HG03175 (cell line): ENCODE measurements around the gene FBXO2.

ENCODE experiments used
- ATAC-seq: cut with Tn5 transposase; IDR thresholded peaks from one replicate; pipeline ENCODE4 v1.9.1; 2021; ENCODE audit warnings: mild to moderate bottlenecking, moderate library complexity; ENCODE audit not compliant: unreplicated experiment

FBXO2 gene, protein sequence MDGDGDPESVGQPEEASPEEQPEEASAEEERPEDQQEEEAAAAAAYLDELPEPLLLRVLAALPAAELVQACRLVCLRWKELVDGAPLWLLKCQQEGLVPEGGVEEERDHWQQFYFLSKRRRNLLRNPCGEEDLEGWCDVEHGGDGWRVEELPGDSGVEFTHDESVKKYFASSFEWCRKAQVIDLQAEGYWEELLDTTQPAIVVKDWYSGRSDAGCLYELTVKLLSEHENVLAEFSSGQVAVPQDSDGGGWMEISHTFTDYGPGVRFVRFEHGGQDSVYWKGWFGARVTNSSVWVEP

GRCh38 chr1:11654137-11654938 is at the start of gene FBXO2, which contains the start of gene FBXO44:
Gene FBXO2 (minus strand): TSS chr1:11654429. CDS start chr1:11654340, 89 bp downstream.
Gene FBXO44 (plus strand): TSS chr1:11654877. CDS start chr1:11655836, 959 bp downstream.
- ATAC-seq, result peak; percentile 73

DNA sequence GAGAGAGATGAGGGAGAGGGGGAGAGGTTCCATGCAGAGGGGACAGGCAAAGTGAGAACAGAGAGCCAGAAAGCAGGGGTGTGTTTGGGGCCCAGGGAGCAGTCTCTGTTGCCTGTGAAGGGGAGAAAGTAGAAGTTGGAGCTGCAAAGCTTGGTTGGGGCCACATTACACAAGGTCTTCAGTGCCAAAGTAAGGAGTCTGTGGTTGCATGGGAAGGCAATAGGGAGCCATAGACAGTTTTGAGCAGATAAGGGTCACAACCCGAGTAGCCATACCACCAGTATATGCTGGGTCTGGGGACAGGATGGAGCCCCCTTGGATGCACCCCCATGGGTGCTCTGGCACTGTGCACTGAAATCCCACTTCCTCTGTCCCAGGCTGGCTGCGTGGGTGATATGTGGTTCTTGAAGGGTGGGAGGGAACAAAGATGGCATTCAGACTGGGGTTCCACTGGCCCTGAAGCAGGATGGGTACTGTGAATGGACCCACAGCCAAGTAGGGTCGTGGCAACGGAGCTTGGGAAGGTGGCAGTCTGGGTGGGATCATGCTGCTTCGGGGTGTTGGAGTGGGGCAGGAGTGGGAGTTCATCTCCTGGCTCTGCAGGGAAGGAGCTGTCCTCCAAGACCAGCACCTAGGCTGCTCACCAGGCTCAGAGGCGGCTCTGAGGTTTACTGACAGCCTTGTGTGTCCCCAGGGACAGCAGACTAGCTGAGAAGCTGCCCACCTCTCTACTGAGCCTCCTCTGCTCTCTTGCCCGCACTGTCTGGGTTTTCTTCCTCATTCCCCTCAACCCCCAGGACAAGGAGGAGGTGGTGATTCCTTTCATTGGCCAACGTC is 49.3 kb upstream of the FBXO2 start:
- ATAC-seq, result no peak

GRCh38 chr1:11701981-11702803 is 48.0 kb upstream of the FBXO2 start:
- ATAC-seq, result no peak

GRCh38 chr1:11701551-11701961 is 47.3 kb upstream of the FBXO2 start:
- ATAC-seq, result no peak

GRCh38 chr1:11700601-11701467 is 46.6 kb upstream of the FBXO2 start:
- ATAC-seq, result no peak

- ATAC-seq, result no peak
Measured at GRCh38 chr1:11697893-11698210, 43.6 kb upstream of the FBXO2 start.

- no peak for ATAC-seq
Measured at GRCh38 chr1:11697188-11697892, 43.1 kb upstream of the FBXO2 start.

DNA sequence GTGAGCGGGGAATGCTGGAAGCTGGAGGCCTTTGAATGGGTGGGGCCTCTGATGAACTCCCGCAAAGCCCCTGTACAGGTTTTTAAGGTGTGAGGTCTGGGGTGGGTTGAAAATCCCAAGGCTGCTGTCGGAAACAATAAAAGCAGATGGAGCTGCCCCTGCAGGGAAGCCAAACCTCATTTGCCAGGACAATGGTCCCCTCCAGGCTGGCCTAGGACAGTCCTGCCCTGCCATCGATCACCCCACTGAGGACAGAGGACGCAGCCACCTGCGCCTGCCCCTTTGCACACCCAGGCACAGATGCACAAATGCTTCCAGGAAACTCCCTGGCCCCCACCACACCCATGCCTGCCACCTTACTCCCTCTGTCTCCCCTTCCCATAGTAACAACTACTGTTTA is 41.6 kb upstream of the FBXO2 start:
- no peak for ATAC-seq

DNA sequence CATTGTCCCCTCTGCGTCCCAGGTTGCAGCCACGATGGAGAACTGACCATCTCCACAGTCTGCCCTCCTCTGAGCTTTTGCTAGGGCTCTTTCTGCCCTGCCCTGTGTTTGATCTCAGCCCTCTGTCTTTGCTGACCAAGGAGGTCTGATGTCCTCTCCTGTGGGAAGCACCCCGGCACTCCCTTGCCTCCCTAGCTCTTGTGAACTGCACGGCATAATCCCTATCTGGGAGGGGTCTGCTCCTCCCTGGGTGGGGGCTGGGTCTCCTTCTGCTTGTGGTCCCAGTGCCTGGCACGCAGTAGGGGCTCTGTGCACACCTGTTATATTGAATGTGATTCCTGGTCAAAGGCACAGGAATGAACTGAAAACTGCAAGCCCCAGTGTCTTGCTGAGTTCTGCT is 39.7 kb upstream of the FBXO2 start:
- no peak for ATAC-seq

DNA sequence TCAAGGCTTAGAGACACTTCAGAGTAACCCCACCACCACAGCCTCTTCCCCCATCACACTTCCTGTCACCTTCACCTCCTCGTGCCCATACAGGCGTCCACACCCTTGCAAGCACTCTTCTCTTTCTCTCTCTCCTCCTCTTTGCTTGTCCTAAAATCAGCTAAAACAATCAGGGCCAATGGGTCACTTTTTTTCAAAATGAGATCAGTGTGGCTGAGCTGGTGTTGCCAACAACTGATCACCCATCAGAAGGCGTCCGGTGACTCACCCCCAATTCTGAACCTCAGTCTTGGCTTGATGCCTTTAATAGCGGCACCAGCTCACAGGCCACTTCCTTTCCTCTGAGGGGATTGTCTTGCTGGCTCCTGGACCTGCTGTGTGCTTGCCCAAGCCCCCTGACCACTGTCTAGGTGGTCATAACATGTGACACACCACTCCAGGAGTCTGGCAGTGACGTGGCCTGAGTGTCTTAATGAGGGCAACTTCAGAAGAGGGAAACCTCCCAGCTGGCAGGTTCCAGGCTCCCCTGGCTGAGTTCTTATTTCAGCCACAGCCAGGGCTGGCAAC is 38.9 kb upstream of the FBXO2 start:
- no peak for ATAC-seq

DNA sequence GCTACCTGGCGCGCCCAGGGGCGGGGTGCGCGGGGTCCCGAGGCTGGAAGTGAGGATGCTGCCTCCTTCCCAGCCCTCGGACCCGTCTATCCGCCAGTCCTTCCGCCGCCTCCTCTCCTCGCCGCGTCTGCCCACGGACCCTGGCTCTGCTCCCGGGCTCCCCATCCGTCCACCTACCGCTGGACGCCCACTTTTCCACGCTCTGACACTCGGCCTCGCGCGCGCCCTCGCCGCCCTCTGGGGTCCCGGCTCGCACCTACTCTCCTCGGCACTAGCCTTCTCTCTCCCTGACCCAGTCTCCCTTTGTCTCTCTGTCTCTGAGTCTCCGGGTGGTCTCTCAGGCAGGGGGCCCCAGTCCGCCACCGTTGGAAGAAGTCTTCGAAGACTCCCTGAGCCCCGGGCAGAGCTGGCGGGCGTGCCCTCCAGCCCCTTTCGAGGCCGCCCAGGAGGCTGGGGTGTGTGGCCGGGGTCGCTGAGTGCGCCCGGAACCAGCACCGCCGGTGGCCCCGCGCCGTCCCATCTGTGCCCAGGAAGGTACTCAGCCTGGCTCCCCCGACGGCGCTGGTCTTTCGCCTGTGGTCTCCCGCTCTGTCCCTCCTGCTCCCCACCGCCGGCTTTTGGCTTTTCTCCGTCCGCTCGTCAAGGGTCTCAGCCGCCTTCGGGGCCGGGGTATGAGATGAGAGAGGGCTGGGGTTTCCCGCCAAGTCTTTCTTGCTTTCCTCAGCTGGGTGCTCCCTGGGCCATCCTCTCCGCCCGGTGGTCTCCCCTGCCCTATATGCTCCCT is 37.9 kb upstream of the FBXO2 start:
- no peak for ATAC-seq

DNA sequence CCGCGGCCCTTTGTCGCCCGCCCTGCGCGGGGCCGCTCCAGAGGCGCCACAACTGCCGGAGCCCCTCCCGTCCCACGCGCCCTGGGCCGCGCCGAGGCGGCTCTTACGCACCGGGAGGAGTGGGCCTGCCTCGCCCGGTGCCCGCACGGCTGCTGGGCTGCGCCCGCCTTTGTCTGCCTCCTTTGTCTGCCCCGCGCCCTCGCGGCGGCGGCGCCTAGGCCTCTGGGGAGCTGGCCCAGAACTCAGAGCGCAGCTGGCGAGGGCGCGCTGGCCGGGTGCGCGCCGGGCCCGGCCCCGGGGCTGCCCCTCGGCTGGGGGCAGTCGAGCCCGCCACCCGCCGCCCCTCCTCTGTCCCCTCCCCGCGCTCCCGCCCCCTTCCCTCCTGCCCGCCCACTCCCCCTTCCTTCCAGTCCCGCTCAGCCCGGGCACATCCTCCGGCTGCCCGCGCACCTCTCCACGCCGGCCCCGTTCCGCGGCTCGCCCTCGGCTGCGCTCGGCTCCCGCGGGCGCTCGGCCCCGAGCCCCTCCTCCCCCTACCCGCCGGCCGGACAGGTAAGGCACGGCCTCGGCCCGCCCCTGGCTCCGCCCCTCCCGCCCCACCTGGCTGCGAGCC is 37.2 kb upstream of the FBXO2 start, which contains the start of gene DRAXIN:
Gene DRAXIN, plus strand, starts transcription at position 409 of the 613 bp plus-strand sequence. CDS start 14,549 bp downstream, outside the sequence.
- ATAC-seq, result no peak

DNA sequence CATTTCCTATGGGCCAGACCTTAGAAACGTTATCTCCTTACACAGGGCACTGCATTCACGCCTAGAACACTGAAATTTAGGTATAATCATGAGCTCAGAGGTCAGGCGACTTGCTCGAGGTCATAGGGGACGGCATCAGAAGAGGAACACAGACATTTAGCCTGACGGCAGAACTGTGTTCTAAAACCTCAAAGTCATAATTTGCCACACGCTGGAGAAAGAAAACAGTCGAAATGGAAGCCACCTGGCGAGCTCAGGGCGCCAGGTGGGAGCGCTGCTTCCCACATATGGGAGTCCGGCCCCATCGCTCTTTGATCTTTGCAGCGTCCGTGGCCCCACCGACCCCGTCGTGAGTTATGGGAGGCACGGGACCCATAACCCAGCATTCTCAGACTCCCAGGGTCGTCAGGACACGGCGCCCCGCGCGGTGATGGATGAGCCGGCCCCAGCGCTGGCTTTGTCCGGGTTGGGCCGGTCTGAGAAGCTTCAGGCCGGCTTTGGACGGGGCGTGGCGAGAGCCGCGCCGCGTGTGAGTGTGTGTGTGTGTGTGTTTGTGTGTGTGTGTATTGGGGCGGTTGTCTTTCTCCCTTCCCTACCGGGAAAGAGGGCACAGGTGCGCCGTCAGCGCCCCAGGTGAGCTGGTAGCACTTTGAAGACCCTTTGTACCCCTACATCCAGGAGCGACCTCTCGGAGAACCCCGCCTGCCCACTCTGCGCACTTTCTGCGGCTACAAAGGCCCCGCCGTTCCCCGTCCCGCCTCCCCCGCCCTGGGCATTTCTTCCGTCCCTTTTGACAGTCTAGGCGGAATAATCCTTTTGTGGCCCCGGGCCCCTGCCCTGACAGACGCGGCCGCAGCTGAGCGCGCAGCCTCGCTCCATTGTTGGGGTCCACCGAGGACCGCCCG is 36.4 kb upstream of the FBXO2 start:
- no peak for ATAC-seq

DNA sequence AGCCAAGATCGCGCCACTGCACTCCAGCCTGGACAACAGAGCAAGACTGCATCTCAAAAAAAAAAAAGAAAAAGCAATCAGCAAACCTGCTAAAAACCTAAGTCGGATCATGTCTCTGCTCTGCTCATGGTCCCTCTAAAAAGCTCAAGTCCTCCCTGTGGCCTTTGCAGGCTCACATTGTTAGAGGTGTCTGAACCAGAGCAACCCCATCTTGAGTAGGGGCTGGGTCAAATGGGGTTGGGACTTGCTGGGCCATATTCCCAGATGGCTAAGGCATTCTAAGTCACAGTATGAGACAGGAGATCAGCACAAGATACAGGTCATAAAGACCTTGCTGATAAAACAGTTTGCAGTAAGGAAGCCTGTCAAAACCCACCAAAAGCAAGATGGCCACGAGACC is 34.3 kb upstream of the FBXO2 start:
- no peak for ATAC-seq

DNA sequence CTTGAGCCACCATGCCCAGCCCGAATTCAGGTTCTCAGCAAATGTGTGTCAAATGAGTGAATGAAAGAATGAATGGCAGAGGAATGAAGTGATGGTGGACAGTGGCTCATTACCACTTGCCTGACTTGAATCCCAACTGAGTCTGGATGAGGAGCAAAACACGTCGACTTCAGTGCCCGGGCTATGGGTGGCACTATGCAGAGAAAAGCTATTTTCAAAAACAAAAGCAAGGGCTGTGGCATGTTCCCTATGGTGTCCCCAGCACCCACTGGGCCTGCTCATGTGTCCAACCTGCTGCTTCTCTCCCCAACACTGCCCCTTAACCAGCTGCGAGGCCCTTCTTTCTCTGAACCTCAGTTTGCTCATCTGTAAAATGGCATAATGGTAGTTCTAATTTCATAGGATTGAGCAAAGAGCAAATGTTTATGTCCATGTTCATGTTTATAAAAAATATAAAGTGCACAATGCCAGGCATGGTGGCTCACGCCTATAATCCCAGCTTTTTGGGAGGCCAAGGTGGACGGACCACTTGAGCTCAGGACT is 31.1 kb upstream of the FBXO2 start:
- ATAC-seq, result no peak

DNA sequence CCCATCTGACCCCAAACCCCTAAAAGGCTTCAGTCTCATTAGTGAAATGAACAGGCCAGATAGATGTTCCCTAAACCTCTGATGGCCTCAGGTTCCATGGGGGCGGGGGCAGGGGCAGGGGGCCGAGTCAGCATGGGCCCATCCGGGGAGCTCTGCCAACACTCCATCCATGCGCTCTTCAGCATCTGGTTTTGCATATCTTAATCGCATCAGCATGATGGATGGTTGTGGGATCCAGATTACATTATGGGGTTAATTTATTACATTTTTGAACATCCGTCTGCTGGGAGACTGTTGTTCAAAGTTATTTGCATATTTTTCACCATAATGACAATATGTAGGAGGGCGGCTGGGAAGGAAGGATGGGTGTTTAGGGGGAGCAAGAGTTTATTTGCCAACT is 29.8 kb upstream of the FBXO2 start:
- ATAC-seq, result no peak
